OCI-LY3 (cell line): ENCODE data around the gene CA10.

Experiments
- H2AFZ ChIP-seq: fragments of 200-600, 300-600 bp; shearing (Covaris generic); 2 replicates; pipeline ENCODE4 v1.6.0; 2014; ENCODE audit warnings: antibody characterized with exemption, low read depth, low read length
- H3K27ac ChIP-seq: fragments of 200-600, 300-600 bp; sonication (generic); 2 replicates; pipeline ENCODE4 v1.5.1; 2014; ENCODE audit warnings: mild to moderate bottlenecking, low read length, moderate library complexity, mixed read lengths
- H3K27me3 ChIP-seq: fragments of 200-600, 300-600 bp; sonication (generic); 2 replicates; pipeline ENCODE4 v1.6.1; 2014; ENCODE audit warnings: low read depth, low read length, mixed read lengths
- H3K36me3 ChIP-seq: fragments of 200-600, 300-600 bp; sonication (generic); replicated peaks from 2 replicates; pipeline ENCODE3; 2014; ENCODE audit warnings: low read depth, low read length, mixed read lengths
- H3K4me1 ChIP-seq: fragments of 300-600, 200-600 bp; sonication (generic); 2 replicates; pipeline ENCODE4 v1.6.1; 2014; ENCODE audit warnings: low read length, mixed read lengths
- H3K4me2 ChIP-seq: fragments of 200-600, 300-600 bp; sonication (generic); 2 replicates; pipeline ENCODE4 v1.6.1; 2014; ENCODE audit warnings: low read length, mixed read lengths
- H3K4me3 ChIP-seq: fragments of 300-600, 200-600 bp; sonication (generic); 2 replicates; pipeline ENCODE4 v1.5.1; 2014; ENCODE audit warnings: antibody characterized with exemption, mild to moderate bottlenecking, low read length, moderate library complexity
- H3K79me2 ChIP-seq: fragments of 300-600, 200-600 bp; shearing (Covaris generic); 2 replicates; pipeline ENCODE4 v1.6.1; 2014; ENCODE audit warnings: mild to moderate bottlenecking, low read length, mixed read lengths
- H3K9ac ChIP-seq: fragments of 300-600, 200-600 bp; shearing (Covaris generic); 2 replicates; pipeline ENCODE4 v1.6.0; 2014; ENCODE audit warnings: mild to moderate bottlenecking, low read length, moderate library complexity
- H3K9me3 ChIP-seq: fragments of 200-600, 300-600 bp; shearing (Covaris generic); 2 replicates; pipeline ENCODE4 v1.6.1; 2014; ENCODE audit warnings: low read length, mixed read lengths; ENCODE audit not compliant: insufficient read depth
- H4K20me1 ChIP-seq: fragments of 200-600, 300-600 bp; sonication (generic); 2 replicates; pipeline ENCODE4 v1.6.1; 2016; ENCODE audit warnings: low read length, mixed read lengths; ENCODE audit not compliant: insufficient read depth
- CTCF ChIP-seq: fragments of 200-600, 300-600 bp; sonication (generic); IDR thresholded peaks from 2 replicates; pipeline ENCODE4 v1.5.1; 2014; ENCODE audit warnings: antibody characterized with exemption, low read length, low read depth
- EZH2phosphoT487 ChIP-seq: fragments of 200-600 bp; shearing (Covaris generic); IDR thresholded peaks from 2 replicates; pipeline ENCODE4 v1.6.1; 2018; ENCODE audit warnings: antibody characterized with exemption, mixed run types, low read depth

Gene CA10

GRCh38 chr17:51819341-51820219 lies 338.9 kb downstream of the CA10 start:
- no peak overlapping the region for H3K4me3 ChIP-seq
- no peak overlapping the region for H3K9ac ChIP-seq
- H3K79me2 ChIP-seq: no peaks in the 10 kb centered on the region
- no peak overlapping the region for H3K4me2 ChIP-seq
- H3K27ac ChIP-seq: no peak overlapping the region
- H3K4me1 ChIP-seq: no peaks in the 10 kb centered on the region
- H3K9me3 ChIP-seq: no peaks in the 10 kb centered on the region
- no peaks in the 10 kb centered on the region for H3K27me3 ChIP-seq
- H3K36me3 ChIP-seq: no peaks in the 10 kb centered on the region
- TF ChIP-seq EZH2phosphoT487 (no peak), CTCF (no peak)
- H4K20me1 ChIP-seq: no peaks in the 10 kb centered on the region
- no peak overlapping the region for H2AFZ ChIP-seq

DNA sequence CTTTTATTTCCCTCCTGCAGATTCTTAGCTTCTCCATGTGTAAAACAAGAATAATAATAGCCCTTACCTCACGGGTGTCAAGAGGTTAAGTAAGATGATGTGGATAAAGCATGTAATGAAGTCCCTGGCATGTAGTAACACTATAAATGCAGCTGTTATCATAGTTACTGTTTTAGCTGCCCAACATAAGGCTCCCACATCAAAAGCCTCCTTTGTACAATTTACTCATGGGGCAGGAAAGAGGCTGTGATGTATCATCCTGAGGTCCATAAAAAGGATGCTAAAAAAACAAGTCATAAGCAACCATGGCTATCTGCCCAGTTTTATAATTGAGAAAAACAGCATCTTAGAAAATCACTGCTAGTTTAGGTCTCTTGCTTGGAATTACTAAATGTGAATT lies 339.7 kb downstream of the CA10 start:
- Histone ChIP-seq H4K20me1 (no peaks in the 10 kb centered on the region), H3K27ac (no peak overlapping the region), H3K36me3 (no peaks in the 10 kb centered on the region), H3K79me2 (no peaks in the 10 kb centered on the region), H3K4me2 (no peak overlapping the region), H3K9ac (no peak overlapping the region), H3K4me1 (no peaks in the 10 kb centered on the region), H3K9me3 (no peaks in the 10 kb centered on the region), H3K27me3 (no peaks in the 10 kb centered on the region), H2AFZ (no peak overlapping the region), H3K4me3 (no peak overlapping the region)
- no peak for TF ChIP-seq EZH2phosphoT487
- TF ChIP-seq CTCF: no peak

- H3K36me3 ChIP-seq: no peaks in the 10 kb centered on the region
- H3K27ac ChIP-seq: no peak overlapping the region
These were observed 340.6 kb downstream of the CA10 start for GRCh38 chr17:51817955-51818354.

DNA sequence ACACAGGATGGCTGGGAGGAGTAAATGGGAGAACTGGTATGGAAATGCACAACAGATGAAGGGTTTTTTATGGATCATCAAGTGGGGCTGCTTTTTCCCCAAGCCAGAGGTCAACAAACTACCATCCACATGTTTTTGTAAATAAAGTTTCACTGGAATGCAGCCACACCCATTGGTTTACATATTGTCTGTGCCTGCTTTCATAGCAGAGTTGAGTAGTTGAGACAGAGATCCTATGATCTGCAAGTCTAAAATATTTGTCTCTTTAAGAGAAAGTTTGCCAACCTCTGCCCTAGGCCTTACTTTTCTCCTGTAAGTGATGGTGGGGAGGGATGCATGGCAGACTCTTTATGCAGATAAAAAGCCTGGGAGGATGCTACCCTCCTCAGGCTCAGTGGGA lies 341.4 kb downstream of the CA10 start:
- H3K27me3 ChIP-seq: no peaks in the 10 kb centered on the region
- no peaks in the 10 kb centered on the region for H3K79me2 ChIP-seq
- H3K36me3 ChIP-seq: no peaks in the 10 kb centered on the region
- no peaks in the 10 kb centered on the region for H3K9me3 ChIP-seq
- no peak overlapping the region for H3K4me2 ChIP-seq
- H3K9ac ChIP-seq: no peak overlapping the region
- H2AFZ ChIP-seq: no peak overlapping the region
- H3K27ac ChIP-seq: no peak overlapping the region
- no peaks in the 10 kb centered on the region for H4K20me1 ChIP-seq
- TF ChIP-seq EZH2phosphoT487 (no peak), CTCF (no peak)
- H3K4me3 ChIP-seq: no peak overlapping the region
- no peaks in the 10 kb centered on the region for H3K4me1 ChIP-seq

More at GRCh38 chr17:51817955-51818354, 340.6 kb downstream of the CA10 start:
- Histone ChIP-seq H3K4me1 (no peaks in the 10 kb centered on the region), H3K9ac (no peak overlapping the region), H3K9me3 (no peaks in the 10 kb centered on the region), H4K20me1 (no peaks in the 10 kb centered on the region), H3K4me3 (no peak overlapping the region), H3K27me3 (no peaks in the 10 kb centered on the region), H3K79me2 (no peaks in the 10 kb centered on the region), H3K4me2 (no peak overlapping the region), H2AFZ (no peak overlapping the region)
- TF ChIP-seq CTCF: no peak
- no peak for TF ChIP-seq EZH2phosphoT487
